GM19467 (cell line): Measurements from ENCODE around the gene CNIH2.
"Not testable (repeated sequence)": the region's sequence is repeated elsewhere in the genome, so short reads cannot be mapped to it uniquely, and the experiment has no call there.

ENCODE experiments used
- ATAC-seq: cut with Tn5 transposase; IDR thresholded peaks from one replicate; pipeline ENCODE4 v1.9.1; 2021; ENCODE audit warnings: mild to moderate bottlenecking, moderate library complexity; ENCODE audit not compliant: unreplicated experiment

Gene CNIH2

DNA sequence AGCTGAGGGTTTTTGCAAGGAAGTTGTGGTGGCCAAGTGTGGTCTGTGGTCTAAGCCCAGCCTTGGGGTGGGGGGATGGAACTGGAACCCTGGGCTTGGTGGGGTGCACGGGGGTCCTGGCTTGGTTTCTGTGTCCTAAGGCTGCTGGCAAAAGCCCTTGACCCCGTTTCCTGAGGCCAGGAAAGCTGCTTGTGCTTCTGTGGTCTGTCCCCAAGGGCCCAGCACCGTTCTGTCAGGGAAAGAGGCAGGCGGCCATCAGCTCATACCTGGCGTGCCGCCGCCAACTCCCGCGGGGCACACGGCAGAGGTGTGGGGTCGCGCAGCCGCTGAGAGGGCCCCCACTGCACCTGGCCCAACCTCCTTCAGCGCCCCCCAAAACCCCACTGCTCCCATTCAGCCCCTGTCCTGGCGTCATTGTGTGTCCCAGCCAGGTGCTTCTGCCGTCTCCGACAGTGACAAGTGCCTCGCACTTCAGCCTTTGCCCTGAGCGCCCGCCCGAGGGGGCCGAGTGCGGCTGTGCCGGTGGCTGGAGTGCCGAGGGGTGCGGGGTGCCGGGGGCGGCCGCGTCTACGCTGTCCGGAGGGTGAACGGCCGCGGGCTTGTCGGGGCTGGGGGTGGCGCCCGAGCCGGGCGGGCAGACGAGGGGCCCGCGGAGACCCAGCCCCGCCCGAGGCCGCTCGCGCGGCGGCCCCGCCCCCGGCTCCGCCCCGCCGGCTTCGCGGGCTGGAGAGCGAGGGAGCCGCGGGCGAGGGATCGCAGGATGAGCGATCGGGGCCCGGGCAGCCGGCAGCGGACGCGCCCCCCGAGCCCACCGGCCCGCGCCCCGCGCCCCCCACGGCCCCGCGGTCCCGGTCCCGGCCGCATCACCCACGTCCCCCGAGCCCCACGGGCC, at the start of gene CNIH2:
Gene CNIH2 (plus strand): TSS at position 705 of the 892 bp plus-strand sequence. CDS start 282 bp downstream, outside the sequence.
- ATAC-seq = no peak

DNA sequence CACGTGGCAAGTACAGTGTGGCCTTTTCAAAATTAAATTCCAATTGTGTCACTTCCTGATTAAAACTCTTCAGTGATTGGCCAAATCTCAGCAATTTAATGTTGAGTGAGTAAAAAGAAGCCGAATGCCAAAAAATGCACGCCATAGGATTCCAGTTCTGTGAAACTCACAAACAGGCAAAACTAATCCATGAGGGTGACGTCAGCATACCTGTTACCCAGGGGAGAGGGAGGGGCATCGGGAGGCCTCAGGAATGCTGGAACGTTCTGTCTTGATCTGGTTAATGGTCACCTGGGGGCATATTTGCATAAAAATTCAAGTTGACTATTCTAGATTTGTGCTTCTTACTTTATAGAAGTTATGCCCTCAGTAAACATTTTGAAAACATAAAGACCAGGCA, 49.5 kb upstream of the CNIH2 start:
- ATAC-seq = no peak

DNA sequence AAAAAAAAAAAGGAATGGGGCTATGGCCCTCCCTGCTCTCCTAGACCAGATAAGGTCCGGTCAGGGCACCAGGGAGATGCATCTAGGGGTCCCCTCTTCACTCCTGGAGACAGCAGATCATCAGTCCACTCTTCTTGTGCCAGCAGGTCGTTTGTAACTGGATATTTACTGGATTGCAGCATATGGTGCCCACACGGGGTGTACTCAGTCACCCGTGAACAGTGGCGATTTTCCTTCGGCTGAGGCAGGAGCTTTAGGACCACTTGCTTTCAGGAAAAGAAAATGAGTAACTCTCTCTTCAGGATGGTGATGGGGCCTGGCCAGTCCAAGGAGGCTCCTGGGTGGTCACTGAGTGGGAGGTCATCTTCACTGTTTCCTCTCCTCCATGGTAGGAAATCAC, 47.8 kb upstream of the CNIH2 start:
- no peak for ATAC-seq

DNA sequence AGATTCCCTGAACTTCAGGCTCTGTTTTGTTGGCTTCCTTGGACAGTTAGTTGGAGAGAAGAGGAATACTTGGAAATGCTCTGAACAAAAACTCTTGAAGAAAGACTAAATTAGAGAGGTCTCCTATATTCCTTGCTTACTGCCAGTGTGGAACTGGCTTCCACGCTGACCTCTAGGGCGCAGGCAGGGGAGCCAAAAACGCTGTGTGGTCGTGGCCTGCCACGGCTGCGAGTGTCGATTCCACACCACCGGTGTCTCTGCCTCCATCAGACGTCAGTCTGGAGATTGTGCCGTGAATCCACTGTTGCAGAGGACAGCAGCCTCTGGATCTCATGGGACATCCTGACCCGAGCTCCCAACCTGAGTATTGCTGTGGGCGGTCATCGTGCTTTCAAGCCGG, 47.0 kb upstream of the CNIH2 start:
- ATAC-seq = no peak

DNA sequence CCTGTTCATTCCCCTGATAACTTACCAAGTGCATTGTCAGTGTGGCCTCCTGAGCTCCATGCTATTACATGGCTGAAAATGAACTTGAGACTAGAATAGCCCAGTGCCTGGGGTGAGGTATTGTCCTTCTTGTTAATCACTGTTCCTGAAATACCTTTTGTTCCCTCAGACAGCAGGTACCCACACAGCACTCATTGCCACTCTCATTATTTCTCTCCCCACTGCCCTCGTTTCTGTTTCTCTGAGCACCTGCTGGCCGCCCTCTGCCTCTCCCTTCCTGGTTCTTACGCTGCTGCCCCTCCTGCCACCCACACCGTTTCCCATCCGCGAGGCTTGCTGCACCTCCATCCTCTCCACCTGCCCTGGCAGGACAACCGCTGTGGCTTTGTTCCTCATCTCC, 46.4 kb upstream of the CNIH2 start:
- no peak for ATAC-seq

DNA sequence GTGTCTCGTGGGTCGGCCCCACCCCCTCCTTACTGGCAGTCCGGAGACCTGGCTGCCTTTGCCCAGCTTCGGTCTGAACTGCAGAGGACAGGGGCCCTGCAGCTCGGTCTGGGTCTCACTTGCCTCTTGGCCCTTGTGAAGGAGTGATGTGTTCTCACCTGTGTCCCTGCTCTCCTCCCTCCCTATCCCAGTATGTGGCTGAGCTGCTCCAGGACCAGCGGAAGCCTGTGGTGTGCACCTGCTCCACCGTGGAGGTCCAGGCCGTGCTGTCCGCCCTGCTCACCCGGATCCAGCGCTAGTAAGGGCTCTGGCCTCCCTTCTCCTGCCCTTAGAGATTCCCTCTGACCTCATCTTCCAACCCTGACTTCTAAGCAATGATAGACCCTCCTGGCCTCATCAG, 45.2 kb upstream of the CNIH2 start:
- no peak for ATAC-seq

DNA sequence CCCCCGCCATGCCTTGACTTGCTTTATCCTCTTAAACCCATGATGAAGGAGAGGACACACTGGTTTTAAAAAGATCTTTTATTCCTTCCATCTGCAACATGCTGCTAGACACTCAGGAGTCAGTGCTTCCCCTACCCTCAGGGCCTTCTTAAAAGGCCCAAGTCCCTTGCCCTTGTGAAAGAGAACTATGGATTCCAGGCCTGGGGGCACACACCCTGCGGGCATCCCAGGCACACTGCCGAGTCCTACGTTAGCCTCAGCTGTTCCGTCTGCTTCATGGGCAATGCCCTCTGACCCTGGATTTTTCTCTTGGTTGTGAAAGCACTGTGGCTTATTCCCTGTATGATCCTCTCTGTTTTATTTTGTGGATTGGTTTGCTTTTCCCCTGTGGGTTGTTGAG, 44.7 kb upstream of the CNIH2 start:
- no peak for ATAC-seq

DNA sequence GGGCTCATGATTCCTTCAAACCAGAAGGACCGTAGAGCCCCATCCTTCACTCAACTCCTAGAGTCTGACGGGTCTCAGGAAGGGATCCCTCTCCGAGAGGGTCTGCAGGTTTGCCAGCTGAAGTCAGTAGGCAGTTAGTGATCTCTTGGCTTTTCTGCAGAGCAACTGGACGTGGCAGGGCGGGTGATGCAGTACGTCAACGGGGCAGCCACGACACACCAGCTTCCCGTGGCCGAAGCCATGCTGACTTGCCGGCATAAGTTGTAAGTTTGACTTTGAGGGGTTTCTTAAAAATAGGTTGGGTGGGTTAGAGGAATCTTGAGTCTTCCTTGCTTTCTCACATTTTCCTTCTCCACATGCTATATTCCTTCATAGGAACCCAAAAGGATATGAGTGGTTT, 42.8 kb upstream of the CNIH2 start:
- no peak for ATAC-seq

DNA sequence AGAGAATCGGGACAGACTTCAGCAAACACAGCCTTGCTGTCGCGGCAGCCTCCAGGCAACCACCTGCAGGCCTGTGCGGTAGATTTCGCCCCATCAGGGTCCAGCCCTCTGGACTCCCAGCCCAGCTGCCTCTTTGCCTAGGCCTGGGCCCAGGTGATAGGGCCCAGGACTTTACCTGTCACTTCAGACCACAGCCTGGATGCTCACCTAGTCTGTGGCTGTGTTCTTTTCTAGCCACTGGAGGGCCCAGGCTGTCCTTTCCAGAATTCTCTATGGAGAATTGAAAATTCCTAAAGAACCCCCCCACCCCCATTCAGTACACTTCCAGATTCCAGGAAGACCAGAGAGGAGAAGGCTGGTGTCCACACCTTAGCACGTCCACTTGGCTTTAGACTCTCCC, 40.1 kb upstream of the CNIH2 start:
- ATAC-seq = no peak

DNA sequence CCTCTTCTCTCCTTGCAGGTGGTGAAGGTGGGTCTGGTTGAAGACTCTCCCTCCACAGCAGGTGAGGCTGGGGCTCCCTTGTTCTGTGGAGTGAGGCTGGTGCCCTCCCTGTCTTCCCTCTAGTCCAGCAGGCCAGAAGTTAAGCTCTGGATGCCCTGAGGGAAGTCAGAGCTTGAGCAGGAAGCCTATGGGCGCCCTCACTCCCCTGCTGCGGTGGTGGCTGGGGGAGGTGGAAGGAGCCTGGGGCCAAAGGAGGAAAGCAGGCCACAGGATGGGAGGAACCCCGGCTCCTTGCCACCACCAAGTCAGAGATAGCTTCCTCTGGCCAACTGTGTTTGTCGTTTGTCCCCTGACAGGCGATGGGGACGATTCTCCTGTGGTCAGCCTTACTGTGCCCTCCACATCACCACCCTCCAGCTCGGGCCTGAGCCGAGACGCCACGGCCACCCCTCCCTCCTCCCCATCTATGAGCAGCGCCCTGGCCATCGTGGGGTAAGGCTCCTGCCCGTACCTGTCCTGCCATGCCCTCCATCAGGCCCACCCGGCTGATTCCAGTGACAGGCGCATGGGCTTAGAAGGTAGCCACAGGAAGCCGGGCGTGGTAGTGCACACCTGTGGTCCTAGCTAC, 39.1 kb upstream of the CNIH2 start:
- no peak for ATAC-seq

DNA sequence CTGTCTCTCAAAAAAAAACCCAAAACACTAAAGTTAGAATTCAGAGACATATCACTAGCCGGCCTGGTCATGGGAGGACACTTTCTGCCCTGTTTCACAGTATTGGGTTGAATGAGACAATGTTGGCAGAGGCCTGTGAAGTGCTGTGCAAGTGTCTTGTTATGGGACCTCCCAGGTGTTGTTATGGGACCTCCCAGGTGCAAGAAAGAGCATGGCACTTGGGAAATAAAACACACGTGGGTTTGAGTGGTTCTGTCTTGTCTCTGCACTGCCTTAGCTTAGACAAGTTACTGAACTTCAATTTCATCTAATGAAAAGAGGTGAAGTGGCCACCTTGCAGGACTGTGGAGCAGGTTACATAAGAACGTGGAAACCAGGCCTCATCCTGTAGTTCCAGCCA, 38.5 kb upstream of the CNIH2 start:
- ATAC-seq = no peak

DNA sequence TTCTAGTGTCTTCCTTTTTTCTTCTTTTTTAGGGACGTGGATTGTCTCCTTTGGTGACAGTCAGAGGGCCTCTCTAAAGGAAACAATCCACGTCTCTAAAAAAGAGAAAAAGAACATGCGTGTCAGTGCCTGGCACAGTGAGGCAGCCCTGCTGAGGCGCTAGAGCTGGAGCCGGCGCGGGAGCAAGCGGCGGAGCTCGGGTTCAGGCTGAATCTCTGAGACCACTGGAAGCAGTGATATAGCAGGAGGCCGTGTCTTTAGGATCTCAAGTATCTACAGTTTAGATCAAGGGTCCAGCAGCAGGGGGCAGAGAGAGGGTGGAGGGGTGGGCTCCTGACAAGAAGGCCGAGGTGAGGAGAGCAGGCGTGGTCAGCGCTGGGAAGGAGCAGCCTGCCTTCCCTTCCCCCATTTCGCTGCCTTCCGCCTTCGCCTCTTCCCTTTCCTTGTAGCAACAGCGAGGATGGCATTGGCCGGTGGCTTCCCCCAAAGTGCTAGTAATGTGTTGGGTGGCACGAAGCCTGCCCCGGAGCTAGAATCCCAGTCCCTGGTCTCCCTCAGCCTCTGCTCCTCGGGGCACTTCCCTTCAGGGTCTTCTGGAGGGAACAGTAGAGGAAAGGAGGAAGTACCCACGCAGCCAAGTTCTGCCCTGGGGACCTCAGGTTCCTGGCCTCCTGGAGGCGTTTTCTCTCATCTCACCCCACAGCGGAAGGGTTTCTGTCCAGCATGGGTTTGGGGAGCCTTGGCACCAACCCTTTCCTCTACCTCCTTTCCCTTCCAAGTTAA, 37.8 kb upstream of the CNIH2 start:
- ATAC-seq = no peak

DNA sequence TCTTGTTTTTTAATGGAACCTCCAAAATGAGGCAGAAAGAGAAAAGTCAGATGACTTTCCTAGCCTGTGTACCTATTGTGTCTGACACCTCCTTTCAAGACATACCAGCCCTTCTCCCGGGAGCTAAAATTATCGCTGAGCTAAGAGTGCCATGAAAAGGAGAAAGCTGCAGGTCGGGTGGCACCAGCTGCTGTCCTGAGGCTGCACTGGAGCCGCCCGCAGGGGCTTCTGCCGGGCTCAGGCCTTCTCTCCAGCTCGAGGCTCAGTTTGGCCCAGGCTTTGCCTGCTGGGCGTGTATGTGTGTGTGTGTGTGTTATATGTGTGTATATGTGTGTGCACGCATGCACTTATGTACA, 37.2 kb upstream of the CNIH2 start:
- ATAC-seq = no peak

DNA sequence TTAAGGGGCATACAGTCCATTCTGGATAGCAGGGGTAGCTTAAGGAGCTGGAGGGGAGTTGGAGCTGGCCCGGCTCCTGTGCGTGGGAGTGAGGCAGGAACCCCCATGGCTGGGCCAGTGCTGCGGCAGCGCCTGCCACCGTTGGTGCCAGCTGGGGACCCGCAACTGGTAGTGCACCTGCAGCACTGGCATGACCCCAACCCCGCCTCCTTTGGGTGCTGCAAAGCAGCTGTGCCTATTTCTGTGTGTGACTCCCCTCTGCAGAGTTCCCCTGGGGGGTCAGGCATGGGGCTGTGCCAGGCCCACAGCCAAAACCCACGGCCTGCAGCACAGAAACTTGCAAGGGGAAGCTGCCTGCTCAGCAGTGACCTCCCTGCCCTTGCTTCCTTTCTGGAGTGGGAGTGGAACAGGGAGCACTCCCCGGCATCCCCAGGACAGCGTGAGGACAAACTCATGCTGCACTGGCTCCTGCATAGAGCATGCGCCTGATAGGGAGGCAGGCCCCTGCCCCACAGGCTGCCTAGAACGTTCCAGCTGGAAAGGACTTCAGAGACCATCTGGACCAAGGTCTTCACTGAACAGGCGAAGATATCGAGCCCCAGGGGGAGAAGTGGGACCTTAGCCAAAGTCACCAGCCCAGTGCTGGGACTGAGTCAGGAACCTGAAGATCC, 35.7 kb upstream of the CNIH2 start:
- no peak for ATAC-seq

DNA sequence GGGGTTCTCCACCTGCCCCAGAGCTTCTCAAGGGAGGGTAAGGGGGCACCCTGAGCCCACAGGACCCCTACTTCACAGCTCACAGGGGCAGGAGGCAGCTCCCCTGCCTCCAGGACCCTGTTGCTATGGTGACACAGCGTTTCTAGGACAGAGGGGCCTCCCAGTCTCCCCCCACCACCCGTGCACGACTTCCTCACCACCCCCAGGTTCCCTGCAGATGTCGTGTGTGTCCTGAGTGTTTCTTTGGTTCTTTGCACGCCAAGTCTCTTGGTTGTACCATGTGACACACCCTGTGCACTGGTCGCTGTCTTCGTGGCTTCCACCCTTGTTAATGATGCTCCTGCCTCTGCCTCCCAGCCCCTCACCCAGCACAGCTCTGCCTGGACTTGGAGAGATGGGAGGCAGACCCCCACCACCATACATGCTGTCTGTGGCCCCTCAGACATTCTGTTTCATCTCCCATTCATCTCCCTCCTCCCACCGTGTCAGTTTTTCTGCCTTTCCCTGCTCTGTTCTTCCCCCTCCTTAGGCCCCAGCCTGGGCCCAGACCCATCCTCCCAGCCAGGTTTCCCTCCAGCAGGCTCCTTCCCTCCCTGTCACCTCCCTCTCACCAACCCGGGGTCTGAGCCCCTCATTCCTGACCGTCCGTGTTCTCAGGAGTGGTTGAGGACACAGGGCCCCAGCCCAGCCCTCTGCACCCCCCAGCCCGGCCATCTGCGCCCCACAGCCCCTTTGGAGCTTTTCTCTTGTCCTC, 34.0 kb upstream of the CNIH2 start:
- ATAC-seq = no peak

DNA sequence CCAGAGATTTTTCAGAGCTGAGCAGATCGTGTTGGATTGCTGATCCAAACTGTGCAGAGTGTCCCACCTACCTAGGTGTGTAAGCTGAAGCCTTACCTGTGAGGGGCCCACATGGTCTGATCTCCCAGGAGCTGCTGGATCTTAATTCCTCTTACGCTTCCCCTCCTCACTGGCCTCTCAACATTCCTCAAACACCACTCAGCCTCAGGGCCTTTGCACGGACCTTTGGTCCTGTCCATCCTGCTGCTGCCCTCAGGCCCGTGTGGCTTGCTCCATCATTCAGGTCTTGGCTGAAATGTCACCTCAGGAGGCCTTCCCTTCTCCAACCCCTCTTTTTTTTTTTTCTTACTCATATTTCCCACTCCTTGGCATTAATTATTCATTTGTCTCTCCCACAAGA, 30.7 kb upstream of the CNIH2 start:
- no peak for ATAC-seq

DNA sequence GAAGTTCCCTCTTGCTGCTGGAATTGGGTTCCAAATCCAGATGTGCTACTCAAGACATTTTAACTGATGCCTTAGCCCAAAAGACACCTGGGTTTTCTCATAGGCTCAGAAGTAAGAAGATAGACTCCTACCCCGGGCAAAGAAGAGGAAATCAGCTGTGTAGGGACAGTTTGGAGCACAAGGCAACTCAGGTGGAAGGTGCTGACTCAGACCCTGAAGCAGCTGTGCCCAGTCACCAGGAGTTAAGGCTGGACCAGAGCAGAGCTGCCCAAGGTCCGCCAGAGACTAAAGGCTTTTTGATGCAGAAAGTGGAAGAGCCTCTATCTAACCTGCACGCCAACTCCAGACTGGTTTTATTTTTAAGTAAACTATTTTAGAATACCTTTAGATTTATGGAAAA, 30.2 kb upstream of the CNIH2 start:
- ATAC-seq = no peak

DNA sequence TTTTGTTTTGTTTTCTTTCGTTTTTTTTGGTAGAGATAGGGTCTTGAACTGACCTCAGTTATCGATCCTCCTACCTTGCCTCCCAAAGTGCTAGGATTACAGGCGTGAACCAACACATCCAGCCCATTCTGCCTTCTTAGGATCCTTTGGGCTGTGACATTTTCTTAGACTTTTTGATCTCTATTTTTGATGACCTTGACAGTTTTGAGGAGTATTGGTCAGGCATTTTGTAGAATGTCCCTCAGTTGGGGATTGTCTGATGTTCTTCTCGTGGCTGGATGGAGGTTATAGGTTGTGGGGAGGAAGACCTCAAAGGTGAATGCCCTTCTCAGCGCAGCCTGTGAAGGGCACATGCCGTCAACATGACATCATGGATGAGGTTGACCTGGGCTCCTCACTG, 29.1 kb upstream of the CNIH2 start:
- ATAC-seq = no peak

DNA sequence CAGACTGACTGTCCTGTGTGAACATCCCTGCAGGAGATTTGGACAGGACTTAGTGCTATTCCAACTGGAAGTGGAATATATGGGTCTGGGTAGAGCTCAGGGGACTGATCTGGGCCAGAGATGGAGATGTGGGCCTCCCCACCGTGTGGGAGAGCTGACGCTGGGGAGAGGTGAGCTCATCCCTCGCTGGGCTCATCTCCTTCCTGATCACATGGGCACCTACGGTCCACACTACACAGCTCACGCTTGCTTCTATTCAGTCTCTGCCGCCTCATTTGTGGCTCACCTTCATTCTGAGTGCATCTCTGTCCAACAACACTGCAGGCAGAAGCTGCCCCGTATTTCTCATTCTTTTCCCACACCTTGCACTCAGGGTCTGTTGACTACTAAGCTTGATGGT, 26.2 kb upstream of the CNIH2 start:
- no peak for ATAC-seq

DNA sequence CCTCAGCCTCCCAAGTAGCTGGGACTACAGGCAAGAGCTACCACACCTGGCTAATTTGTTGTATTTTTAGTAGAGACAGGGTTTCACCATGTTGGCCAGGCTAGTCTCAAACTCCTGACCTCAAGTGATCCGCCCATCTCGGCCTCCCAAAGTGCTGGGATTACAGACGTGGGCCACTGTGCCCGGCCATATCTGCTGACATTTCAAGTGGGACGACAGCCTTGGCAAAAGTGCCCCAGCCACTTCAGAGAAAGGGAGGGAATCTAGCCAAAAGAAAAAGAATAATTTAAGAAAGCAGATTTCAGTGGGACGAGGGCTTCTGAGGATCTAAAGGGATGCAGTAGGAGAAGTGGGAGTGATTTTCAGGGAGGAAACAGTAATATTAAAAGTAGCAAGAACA, 24.9 kb upstream of the CNIH2 start:
- not testable (repeated sequence) for ATAC-seq

DNA sequence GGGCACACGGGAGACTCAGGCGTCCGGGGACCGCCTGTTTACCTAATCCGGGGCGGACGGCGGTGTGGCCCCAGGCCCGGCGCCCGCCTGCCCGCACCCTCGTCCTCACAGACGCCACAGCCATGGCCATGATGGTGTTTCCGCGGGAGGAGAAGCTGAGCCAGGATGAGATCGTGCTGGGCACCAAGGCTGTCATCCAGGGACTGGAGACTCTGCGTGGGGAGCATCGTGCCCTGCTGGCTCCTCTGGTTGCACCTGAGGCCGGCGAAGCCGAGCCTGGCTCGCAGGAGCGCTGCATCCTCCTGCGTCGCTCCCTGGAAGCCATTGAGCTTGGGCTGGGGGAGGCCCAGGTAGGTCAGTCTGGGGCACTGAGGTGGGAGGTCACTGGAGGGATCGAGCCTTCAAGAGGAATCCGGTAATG, 19.5 kb upstream of the CNIH2 start:
- no peak for ATAC-seq
